Effector memory CD4-positive, alpha-beta T cell (primary cell): ENCODE results near the gene HDGF.

Source experiments
- DNase-seq, 3 donors: peaks; one replicate each; pipeline ENCODE4 v3.0.0-alpha.2; 2020
- H3K27ac ChIP-seq: 2 replicates; pipeline ENCODE4 v1.7.0; 2013; ENCODE audit warnings: mild to moderate bottlenecking, low read length, moderate library complexity; ENCODE audit not compliant: insufficient read depth, poor library complexity, severe bottlenecking
- H3K27me3 ChIP-seq: replicated peaks from 2 replicates; pipeline ENCODE4 v1.7.0; 2013; ENCODE audit warnings: mild to moderate bottlenecking, low read length; ENCODE audit not compliant: insufficient read depth, control insufficient read depth, poor library complexity, severe bottlenecking
- H3K36me3 ChIP-seq: 2 replicates; pipeline ENCODE4 v1.7.0; 2013; ENCODE audit warnings: mild to moderate bottlenecking, low read length, moderate library complexity; ENCODE audit not compliant: control insufficient read depth, insufficient read depth
- H3K4me1 ChIP-seq: 2 replicates; pipeline ENCODE4 v1.7.0; 2013; ENCODE audit warnings: low read length, mild to moderate bottlenecking; ENCODE audit not compliant: control insufficient read depth, insufficient read depth, poor library complexity, severe bottlenecking
- H3K4me3 ChIP-seq: 2 replicates; pipeline ENCODE4 v1.7.0; 2013; ENCODE audit warnings: low read length, low read depth, mild to moderate bottlenecking; ENCODE audit not compliant: insufficient read depth, poor library complexity, severe bottlenecking
- H3K9me3 ChIP-seq: 2 replicates; pipeline ENCODE4 v1.7.0; 2013; ENCODE audit warnings: mild to moderate bottlenecking, low read length, moderate library complexity; ENCODE audit not compliant: control insufficient read depth

The HDGF gene

GRCh38 chr1:156755527-156755950, 4.1 kb upstream of the HDGF start:
- Histone ChIP-seq H3K4me3 (no peak overlapping the region), H3K9me3 (no peaks in the 10 kb centered on the region), H3K4me1 (peaks cover 11% of the 10 kb centered on the region), H3K36me3 (no peaks in the 10 kb centered on the region), H3K27ac (no peak overlapping the region), H3K27me3 (no peaks in the 10 kb centered on the region)
- no peak for DNase-seq

DNA sequence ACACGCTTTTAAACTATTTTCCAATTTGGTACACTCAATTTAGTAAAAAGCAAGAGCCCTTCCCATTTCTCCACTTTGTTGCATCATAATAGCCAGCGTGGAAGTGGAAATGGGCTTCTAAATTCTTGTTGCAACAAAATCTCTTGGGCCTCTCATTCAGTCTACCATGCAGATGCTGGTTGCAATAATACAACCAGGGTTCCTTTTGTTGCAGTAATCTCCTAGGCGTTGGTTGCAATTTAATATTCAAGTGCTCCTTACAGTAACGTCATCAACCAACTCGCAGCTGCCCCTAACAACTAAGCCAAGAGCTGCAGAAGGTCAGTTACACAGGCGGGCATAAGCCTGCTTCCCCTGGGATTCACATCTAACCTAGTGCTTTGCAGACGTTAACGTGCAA, 2.7 kb upstream of the HDGF start:
- H3K9me3 ChIP-seq: no peaks in the 10 kb centered on the region
- H3K4me3 ChIP-seq: no peak overlapping the region
- no peak overlapping the region for H3K27ac ChIP-seq
- no peaks in the 10 kb centered on the region for H3K27me3 ChIP-seq
- DNase-seq: no peak
- H3K4me1 ChIP-seq: peaks cover 23% of the 10 kb centered on the region
- no peaks in the 10 kb centered on the region for H3K36me3 ChIP-seq

DNA sequence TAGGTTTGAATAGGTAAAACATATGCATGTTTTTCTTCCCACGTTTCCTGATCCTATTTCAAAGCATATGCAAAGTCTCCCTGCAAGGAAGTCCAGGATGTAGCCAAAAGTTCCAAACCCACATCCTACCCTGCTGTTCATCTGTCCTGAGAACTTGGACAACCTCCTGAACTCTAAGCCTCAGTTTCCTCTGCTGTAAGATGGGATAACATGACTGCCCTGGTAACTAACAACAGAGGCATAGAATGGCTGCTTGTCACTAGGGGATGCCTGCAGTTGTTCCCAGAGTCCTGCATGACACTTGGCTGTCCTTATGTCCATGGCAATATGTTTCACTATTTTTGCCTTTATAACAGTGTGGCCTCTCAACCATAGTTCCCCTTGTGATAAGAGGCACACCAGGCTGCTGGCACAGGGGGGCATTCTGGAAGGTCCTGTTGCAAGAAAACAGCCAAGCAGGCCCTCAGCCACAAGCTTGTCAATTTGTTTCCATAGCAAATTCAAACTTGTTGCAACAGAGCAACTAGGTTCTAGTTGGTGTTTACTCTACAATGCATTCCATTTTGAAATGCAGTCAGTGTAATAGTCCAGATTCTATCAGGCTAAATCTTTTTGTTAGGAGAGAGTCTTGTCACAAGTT, 1.5 kb upstream of the HDGF start:
- Histone ChIP-seq H3K4me1 (peaks cover 36% of the 10 kb centered on the region), H3K4me3 (no peak overlapping the region), H3K9me3 (no peaks in the 10 kb centered on the region), H3K36me3 (no peaks in the 10 kb centered on the region), H3K27me3 (no peaks in the 10 kb centered on the region), H3K27ac (no peak overlapping the region)
- DNase-seq: no peak

DNA sequence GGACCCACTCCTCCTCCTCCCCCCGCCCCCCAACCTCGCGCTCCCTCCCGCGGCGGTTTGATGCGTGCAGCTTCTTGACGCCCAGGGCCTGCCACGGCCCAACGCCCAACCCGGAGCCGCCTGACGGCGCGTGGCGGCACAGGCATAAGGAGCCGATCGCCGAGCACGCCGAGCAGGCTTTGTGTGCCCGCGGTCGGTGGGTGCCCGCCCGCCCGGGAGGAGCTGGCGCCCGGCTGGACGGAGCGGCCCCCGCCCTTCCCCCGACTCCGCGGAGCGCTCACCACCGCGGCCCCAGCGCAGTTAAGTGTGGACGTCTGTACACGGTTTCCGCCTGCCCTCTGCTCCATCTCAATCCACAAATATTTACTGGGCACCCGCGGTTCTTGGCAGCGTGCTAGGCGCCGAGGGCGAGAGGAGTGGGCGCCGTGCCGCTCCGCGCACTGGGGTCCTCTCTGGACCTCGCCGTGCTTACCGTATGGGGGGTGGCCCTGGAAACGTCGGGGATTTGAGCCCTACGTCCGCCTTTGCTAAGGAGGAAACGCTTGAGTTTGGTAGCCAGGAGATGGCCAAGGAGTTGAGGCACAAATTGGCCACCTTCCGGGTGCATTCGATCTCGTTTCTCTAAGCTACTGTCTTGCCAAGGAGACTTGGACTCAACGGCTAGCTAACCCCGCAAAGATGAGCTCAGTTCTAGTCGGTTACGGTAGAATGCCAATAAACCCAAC, 444 bp upstream of the HDGF start:
- peak overlapping the region; percentile 88 for H3K4me3 ChIP-seq
- peaks cover 45% of the 10 kb centered on the region for H3K4me1 ChIP-seq
- peak overlapping the region; percentile 87 for H3K27ac ChIP-seq
- H3K27me3 ChIP-seq: no peaks in the 10 kb centered on the region
- no peaks in the 10 kb centered on the region for H3K36me3 ChIP-seq
- no peaks in the 10 kb centered on the region for H3K9me3 ChIP-seq
- DNase-seq: peak; percentile 93 to 96 (median 96)

DNA sequence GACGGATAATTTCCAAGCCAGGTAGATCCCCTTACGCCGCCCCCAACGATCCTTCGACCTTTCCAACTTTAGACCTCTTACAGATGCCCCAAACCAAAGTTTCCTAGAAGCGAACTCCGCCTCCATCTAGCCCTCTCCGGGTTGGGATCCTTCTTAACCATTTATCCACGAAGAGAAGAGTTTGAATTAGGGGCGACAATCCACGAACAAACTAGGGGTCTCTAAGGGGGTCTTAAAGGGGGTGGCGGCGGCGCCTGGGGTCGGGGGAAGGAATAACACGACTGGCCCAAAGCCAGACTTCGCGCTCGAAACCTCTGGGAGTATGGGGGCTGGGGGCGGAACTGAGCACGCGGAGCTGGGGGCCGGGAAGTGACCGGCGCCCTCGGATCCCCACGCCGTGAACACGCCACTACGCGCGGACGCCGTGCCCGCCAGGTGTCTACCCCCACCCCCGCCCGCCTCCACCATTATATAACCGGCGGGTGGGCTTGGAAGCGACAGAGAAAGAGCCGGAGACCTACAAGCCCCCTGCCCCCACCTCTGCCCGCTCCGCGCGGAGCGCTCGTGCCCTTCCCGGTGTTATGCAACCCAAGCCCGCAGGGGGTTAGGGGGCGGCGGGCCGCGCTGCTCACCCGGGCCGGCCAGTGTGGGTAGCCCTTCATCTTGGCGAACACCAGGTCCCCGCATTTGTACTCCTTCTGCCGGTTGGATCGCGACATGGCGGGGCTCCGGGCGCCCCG, 594 bp downstream of the HDGF start:
- Histone ChIP-seq H3K4me1 (peaks cover 53% of the 10 kb centered on the region), H3K27ac (peak overlapping the region; percentile 77), H3K9me3 (no peaks in the 10 kb centered on the region), H3K36me3 (no peaks in the 10 kb centered on the region), H3K27me3 (no peaks in the 10 kb centered on the region), H3K4me3 (peak overlapping the region; percentile 95)
- peak in 1 of 3 donors; percentile 20 for DNase-seq

GRCh38 chr1:156750191-156750672, 1.2 kb downstream of the HDGF start:
- DNase-seq: no peak
- Histone ChIP-seq H3K36me3 (peaks cover 3% of the 10 kb centered on the region), H3K4me1 (peaks cover 56% of the 10 kb centered on the region), H3K27ac (peak overlapping the region; percentile 77), H3K9me3 (no peaks in the 10 kb centered on the region), H3K4me3 (peak overlapping the region; percentile 95), H3K27me3 (no peaks in the 10 kb centered on the region)

GRCh38 chr1:156749419-156750118, 1.9 kb downstream of the HDGF start:
- DNase-seq: no peak
- H3K4me1 ChIP-seq: peaks cover 56% of the 10 kb centered on the region
- no peaks in the 10 kb centered on the region for H3K9me3 ChIP-seq
- H3K4me3 ChIP-seq: peak overlapping the region; percentile 95
- H3K36me3 ChIP-seq: peaks cover 10% of the 10 kb centered on the region
- H3K27ac ChIP-seq: peak overlapping the region; percentile 77
- no peaks in the 10 kb centered on the region for H3K27me3 ChIP-seq

DNA sequence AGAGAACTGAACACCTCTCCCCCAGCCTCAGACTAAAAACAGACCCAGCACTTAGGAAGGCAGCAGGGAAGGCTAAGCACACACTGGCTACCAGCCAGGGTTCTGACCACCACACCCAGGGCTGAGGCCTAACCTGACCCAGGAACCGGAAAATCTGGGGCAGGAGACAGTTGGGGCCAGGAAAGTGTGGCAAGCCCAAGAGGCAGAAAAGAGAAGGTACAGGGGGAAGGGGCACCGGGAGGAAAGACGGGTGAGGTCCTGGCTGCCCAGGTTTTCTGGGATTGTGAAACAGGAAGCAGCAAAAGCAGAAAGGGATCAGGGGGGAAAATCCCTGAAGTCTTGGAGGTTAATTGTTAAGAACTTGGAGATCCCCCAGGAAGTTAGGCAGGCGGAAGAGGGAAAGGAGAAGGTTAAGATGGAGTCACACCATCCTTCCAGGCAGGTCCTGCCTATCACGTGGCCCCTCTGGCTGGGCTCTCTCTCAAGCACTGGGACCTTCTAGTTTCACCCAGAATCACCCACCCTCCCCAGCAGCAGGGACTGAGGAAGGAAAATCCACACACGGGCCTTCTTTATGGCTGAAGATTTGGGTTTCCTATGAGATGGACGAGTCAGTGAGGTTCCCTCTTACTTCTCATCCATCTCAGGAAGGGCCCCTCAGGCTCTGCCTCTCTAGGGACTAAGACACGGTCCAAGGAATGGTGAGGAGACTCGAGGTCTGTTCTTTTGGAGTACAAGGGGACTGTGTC, 2.6 kb downstream of the HDGF start:
- Histone ChIP-seq H3K4me3 (peak overlapping the region; percentile 95), H3K27ac (peak overlapping the region; percentile 77), H3K36me3 (peaks cover 15% of the 10 kb centered on the region), H3K9me3 (no peaks in the 10 kb centered on the region), H3K4me1 (peaks cover 56% of the 10 kb centered on the region), H3K27me3 (no peaks in the 10 kb centered on the region)
- DNase-seq: no peak
